WTC11 (cell line): ENCODE measurements around the gene PPP5C. TPM values are rescaled to one million over a fixed set of nuclear protein-coding genes. Genes with fewer than 3 reads are reported as not detected.

Experiments
- ATAC-seq: fragments of 200-7000 bp; cut with Tn5 transposase; 2 replicates; pipeline ENCODE4 v1.10.0; 2021; ENCODE audit warnings: mild to moderate bottlenecking, moderate library complexity
- CTCF ChIA-PET: fragments of 300-600 bp; sonication (Branson Sonifier 250); formaldehyde crosslinking; loops from one replicate; lab custom pipeline; 2021; ENCODE audit warnings: antibody characterized with exemption; lab: Charles Lee
- POLR2A ChIA-PET: fragments of 350-600 bp; sonication (Branson Sonifier 250); formaldehyde crosslinking; loops from one replicate; lab custom pipeline; 2021; ENCODE audit warnings: antibody characterized with exemption; lab: Charles Lee
- DNase-seq: peaks from one replicate; pipeline ENCODE4 v3.0.0; 2021; ENCODE audit warnings: low spot score
- H3K27ac Mint-ChIP-seq: 2 replicates; pipeline ENCODE4 v1.8.0; 2021; ENCODE audit warnings: mixed read lengths
- H3K27me3 Mint-ChIP-seq: 2 replicates; pipeline ENCODE4 v1.8.0; 2021; ENCODE audit warnings: low read depth, mild to moderate bottlenecking, moderate library complexity, mixed read lengths
- H3K36me3 Mint-ChIP-seq: 2 replicates; pipeline ENCODE4 v1.8.0; 2021; ENCODE audit warnings: mixed read lengths
- H3K4me1 Mint-ChIP-seq: 2 replicates; pipeline ENCODE4 v1.8.0; 2022; ENCODE audit warnings: mixed read lengths
- H3K4me3 Mint-ChIP-seq: 2 replicates; pipeline ENCODE4 v1.8.0; 2021; ENCODE audit warnings: mild to moderate bottlenecking, moderate library complexity, mixed read lengths
- H3K9me3 Mint-ChIP-seq: 2 replicates; pipeline ENCODE4 v1.8.0; 2021; ENCODE audit warnings: mixed read lengths
- ARID4B ChIP-seq: sonication (generic); formaldehyde crosslinking; IDR thresholded peaks from 2 replicates; pipeline ENCODE4 v1.8.0; 2023; ENCODE audit warnings: missing genetic modification reagents, mild to moderate bottlenecking, borderline replicate concordance
- ATF6 ChIP-seq: sonication (generic); formaldehyde crosslinking; IDR thresholded peaks from 2 replicates; pipeline ENCODE4 v1.8.1; 2023; ENCODE audit warnings: mild to moderate bottlenecking, missing genetic modification reagents
- CREM ChIP-seq: sonication (generic); formaldehyde crosslinking; IDR thresholded peaks from 2 replicates; pipeline ENCODE4 v1.8.1; 2022; ENCODE audit warnings: mild to moderate bottlenecking, missing genetic modification reagents, moderate library complexity
- E2F5 ChIP-seq: sonication (generic); formaldehyde crosslinking; IDR thresholded peaks from 2 replicates; pipeline ENCODE4 v1.8.1; 2022; ENCODE audit warnings: mild to moderate bottlenecking, moderate library complexity, missing genetic modification reagents
- ESRRA ChIP-seq: sonication (generic); formaldehyde crosslinking; IDR thresholded peaks from 2 replicates; pipeline ENCODE4 v1.8.1; 2022; ENCODE audit warnings: mild to moderate bottlenecking, missing genetic modification reagents, borderline replicate concordance
- FOXK1 ChIP-seq: sonication (generic); formaldehyde crosslinking; IDR thresholded peaks from 2 replicates; pipeline ENCODE4 v1.8.0; 2022; ENCODE audit warnings: mild to moderate bottlenecking, moderate library complexity, missing genetic modification reagents
- FOXP1 ChIP-seq: sonication (generic); formaldehyde crosslinking; IDR thresholded peaks from 2 replicates; pipeline ENCODE4 v1.8.0; 2022; ENCODE audit warnings: missing genetic modification reagents, mild to moderate bottlenecking, moderate library complexity, borderline replicate concordance
- FOXP4 ChIP-seq: sonication (generic); formaldehyde crosslinking; IDR thresholded peaks from 2 replicates; pipeline ENCODE4 v1.8.0; 2022; ENCODE audit warnings: mild to moderate bottlenecking, missing genetic modification reagents
- GTF2I ChIP-seq: fragments of 250-450 bp; sonication (Bioruptor Pico); conservative IDR thresholded peaks from 2 replicates; pipeline ENCODE4 v1.4.0; 2021; ENCODE audit warnings: mild to moderate bottlenecking
- JUN ChIP-seq: sonication (generic); formaldehyde crosslinking; IDR thresholded peaks from 2 replicates; pipeline ENCODE4 v1.8.0; 2023; ENCODE audit warnings: mild to moderate bottlenecking, missing genetic modification reagents
- MYBL2 ChIP-seq: sonication (generic); formaldehyde crosslinking; IDR thresholded peaks from 2 replicates; pipeline ENCODE4 v1.8.1; 2023; ENCODE audit warnings: mild to moderate bottlenecking, moderate library complexity, missing genetic modification reagents
- RORB ChIP-seq: fragments of 250-450 bp; sonication (Bioruptor Pico); IDR thresholded peaks from 2 replicates; pipeline ENCODE4 v1.9.0; 2021; ENCODE audit warnings: mild to moderate bottlenecking
- SP1 ChIP-seq: sonication (generic); formaldehyde crosslinking; conservative IDR thresholded peaks from 2 replicates; pipeline ENCODE4 v1.8.1; 2022; ENCODE audit warnings: missing genetic modification reagents
- TEAD4 ChIP-seq: sonication (generic); formaldehyde crosslinking; IDR thresholded peaks from 2 replicates; pipeline ENCODE4 v1.8.0; 2022; ENCODE audit warnings: mild to moderate bottlenecking, missing genetic modification reagents
- ZNF232 ChIP-seq: sonication (generic); formaldehyde crosslinking; IDR thresholded peaks from 2 replicates; pipeline ENCODE4 v1.8.0; 2022; ENCODE audit warnings: mild to moderate bottlenecking, missing genetic modification reagents
- ZNF671 ChIP-seq: fragments of 250-450 bp; sonication (Bioruptor Pico); IDR thresholded peaks from 2 replicates; pipeline ENCODE4 v1.8.0; 2021; ENCODE audit warnings: mild to moderate bottlenecking
- total RNA-seq: library from RNA; stranded (reverse); gene quantifications from 3 replicates; pipeline ENCODE4 v1.2.3, GENCODE V29; 2021
- TF ChIP-seq, protein P1 (sequence below): sonication (generic); formaldehyde crosslinking; IDR thresholded peaks from 2 replicates; pipeline ENCODE4 v1.8.1; 2023; ENCODE audit warnings: mild to moderate bottlenecking, missing genetic modification reagents, moderate library complexity
- TF ChIP-seq, protein P2 (sequence below): sonication (generic); formaldehyde crosslinking; IDR thresholded peaks from 2 replicates; pipeline ENCODE4 v1.8.1; 2023; ENCODE audit warnings: mild to moderate bottlenecking, moderate library complexity, missing genetic modification reagents
- TF ChIP-seq, protein P3 (sequence below): fragments of 250-450 bp; sonication (Bioruptor Pico); conservative IDR thresholded peaks from 2 replicates; pipeline ENCODE4 v1.9.0; 2021; ENCODE audit warnings: mild to moderate bottlenecking

PPP5C gene
- total RNA-seq, 1 experiment from 2014 or later, result 107 TPM

DNA sequence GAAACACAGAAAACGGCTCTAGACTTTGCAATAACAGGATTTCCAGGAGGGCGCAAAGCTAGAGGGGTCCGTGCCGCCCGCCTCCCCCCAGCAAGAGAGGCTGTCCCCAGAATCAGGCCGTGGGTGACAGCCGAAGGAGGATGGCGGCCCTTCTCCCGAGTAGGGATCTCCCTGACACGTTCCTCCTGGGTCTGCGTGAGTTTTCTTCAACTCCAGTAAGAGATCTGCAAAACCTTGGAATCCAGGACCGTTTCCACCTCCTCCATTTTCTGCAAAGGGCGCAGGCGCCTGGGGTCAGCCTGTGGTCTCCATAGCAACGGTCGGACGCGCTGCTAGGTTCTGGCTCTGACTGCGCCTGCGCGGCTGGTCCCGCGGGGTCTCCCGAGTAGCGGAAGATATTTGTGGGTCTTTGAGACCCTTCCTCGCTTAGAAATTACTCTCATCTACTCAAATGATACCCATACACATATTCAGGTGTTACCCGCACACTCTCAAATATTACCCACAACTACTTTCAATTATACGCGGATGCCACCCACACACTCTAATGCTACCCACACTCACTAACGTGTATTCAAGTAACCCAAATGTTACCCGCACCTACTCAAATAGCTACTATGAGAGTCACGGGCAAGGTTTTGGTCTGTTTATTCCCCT, 79.7 kb downstream of the PPP5C start:
- H3K36me3 Mint-ChIP-seq, result no peaks in the 10 kb centered on the region
- CTCF ChIA-PET, result interaction anchor here (1.1 to 2.1 kb wide), 6 partner anchors 11 to 327 kb away, joined by 4 to 6 read pairs (median 6); no protein-coding TSS in a partner anchor
- DNase-seq, result peak; percentile 87
- no peak for TF ChIP-seq MYBL2 (CRISPR knock-in tag)
- TF ChIP-seq SP1, result no peak
- no peak for TF ChIP-seq E2F5
- TF ChIP-seq TEAD4, result no peak
- TF ChIP-seq JUN (CRISPR knock-in tag), result no peak
- TF ChIP-seq CREM (CRISPR knock-in tag), result no peak
- TF ChIP-seq, protein P1, sequence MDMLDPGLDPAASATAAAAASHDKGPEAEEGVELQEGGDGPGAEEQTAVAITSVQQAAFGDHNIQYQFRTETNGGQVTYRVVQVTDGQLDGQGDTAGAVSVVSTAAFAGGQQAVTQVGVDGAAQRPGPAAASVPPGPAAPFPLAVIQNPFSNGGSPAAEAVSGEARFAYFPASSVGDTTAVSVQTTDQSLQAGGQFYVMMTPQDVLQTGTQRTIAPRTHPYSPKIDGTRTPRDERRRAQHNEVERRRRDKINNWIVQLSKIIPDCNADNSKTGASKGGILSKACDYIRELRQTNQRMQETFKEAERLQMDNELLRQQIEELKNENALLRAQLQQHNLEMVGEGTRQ (CRISPR knock-in tag), result no peak
- no peak for TF ChIP-seq ZNF671
- TF ChIP-seq, protein P2, sequence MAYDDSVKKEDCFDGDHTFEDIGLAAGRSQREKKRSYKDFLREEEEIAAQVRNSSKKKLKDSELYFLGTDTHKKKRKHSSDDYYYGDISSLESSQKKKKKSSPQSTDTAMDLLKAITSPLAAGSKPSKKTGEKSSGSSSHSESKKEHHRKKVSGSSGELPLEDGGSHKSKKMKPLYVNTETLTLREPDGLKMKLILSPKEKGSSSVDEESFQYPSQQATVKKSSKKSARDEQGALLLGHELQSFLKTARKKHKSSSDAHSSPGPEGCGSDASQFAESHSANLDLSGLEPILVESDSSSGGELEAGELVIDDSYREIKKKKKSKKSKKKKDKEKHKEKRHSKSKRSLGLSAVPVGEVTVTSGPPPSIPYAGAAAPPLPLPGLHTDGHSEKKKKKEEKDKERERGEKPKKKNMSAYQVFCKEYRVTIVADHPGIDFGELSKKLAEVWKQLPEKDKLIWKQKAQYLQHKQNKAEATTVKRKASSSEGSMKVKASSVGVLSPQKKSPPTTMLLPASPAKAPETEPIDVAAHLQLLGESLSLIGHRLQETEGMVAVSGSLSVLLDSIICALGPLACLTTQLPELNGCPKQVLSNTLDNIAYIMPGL, result no peak
- TF ChIP-seq FOXP1, result no peak
- no peak for TF ChIP-seq ZNF232
- TF ChIP-seq, protein P3, sequence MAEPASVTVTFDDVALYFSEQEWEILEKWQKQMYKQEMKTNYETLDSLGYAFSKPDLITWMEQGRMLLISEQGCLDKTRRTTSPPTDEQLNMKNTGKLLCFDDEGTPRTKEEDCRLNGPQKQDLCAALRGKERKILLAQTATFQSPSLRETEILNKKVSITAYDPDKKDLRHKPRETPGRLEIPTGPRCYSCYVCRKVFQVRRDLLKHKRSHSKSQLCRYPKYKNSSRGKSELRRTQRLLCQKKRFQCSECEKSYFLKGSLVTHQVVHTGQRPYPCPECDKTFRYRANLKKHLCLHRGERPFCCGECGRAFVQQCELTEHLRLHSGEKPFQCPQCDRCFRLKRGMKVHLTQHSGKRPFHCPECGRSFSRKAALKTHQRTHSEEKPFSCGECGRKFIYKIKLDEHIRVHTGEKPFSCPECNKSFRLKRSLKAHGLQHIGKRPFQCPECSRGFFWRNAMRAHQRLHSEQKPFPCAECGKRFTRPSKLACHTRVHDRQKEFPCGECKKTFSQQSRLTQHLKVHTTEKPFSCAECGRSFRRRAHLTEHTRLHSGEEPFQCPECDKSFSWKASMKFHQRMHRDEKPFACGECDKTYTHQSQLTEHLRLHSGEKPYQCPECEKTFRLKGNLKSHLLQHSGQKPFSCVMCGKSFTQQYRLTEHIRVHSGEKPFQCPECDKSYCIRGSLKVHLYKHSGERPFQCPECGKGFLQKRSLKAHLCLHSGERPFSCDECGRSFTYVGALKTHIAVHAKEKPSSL (CRISPR knock-in tag), result no peak
- TF ChIP-seq ATF6 (CRISPR knock-in tag), result no peak
- no peak for TF ChIP-seq ESRRA
- TF ChIP-seq ARID4B (CRISPR knock-in tag), result no peak
- TF ChIP-seq FOXK1 (CRISPR knock-in tag), result no peak
- TF ChIP-seq GTF2I, result no peak
- TF ChIP-seq RORB (CRISPR knock-in tag), result no peak
- TF ChIP-seq FOXP4 (CRISPR knock-in tag), result no peak
- TF ChIP-seq, all 79 proteins: peak for 0
- Mint-ChIP-seq H3K4me3 (peak overlapping the region; percentile 87), H3K27ac (no peak overlapping the region), H3K9me3 (no peaks in the 10 kb centered on the region), H3K4me1 (peaks cover 30% of the 10 kb centered on the region), H3K27me3 (peaks cover 56% of the 10 kb centered on the region)
- POLR2A ChIA-PET, result interaction anchor here (1.1 to 1.4 kb wide), 2 partner anchors 10 to 13 kb away, joined by 4 to 8 read pairs; partner anchors contain the start of gene CCDC8
- peak; percentile 74 for ATAC-seq
